Measurements from ENCODE around the gene NFATC4.
"Not testable (repeated sequence)": the region's sequence is repeated elsewhere in the genome, so short reads cannot be mapped to it uniquely, and the experiment has no call there.

Gene NFATC4

GRCh38 chr14:24339284-24340151 is 28.5 kb upstream of the NFATC4 start, which contains the start of gene RIPK3:
TSS of gene RIPK3 (minus strand) at chr14:24339991. CDS start at chr14:24339826, 165 bp downstream.
- peak; percentile 36 for DNase-seq (ENCODE audit: low spot score)

- no peak for DNase-seq (ENCODE audit: low spot score)
Observed at GRCh38 chr14:24340606-24341005, 27.4 kb upstream of the NFATC4 start.

- DNase-seq (ENCODE audit: low spot score) = no peak
Observed at GRCh38 chr14:24342889-24343288, 25.1 kb upstream of the NFATC4 start.

GRCh38 chr14:24343795-24344660 is 24.0 kb upstream of the NFATC4 start:
- DNase-seq (ENCODE audit: low spot score) = no peak

- DNase-seq (ENCODE audit: low spot score) = no peak
Observed at GRCh38 chr14:24347134-24347533, 20.9 kb upstream of the NFATC4 start.

- DNase-seq (ENCODE audit: low spot score) = no peak
Observed at GRCh38 chr14:24348186-24348585, 19.8 kb upstream of the NFATC4 start.

- no peak for DNase-seq (ENCODE audit: low spot score)
Observed at GRCh38 chr14:24349742-24350141, 18.2 kb upstream of the NFATC4 start.

- peak; percentile 30 for DNase-seq (ENCODE audit: low spot score)
Observed at GRCh38 chr14:24351517-24351916, 16.5 kb upstream of the NFATC4 start.

- peak; percentile 51 for DNase-seq (ENCODE audit: low spot score)
Observed at GRCh38 chr14:24353559-24354481, 14.2 kb upstream of the NFATC4 start.

GRCh38 chr14:24354482-24354825 is 13.5 kb upstream of the NFATC4 start:
- not testable (repeated sequence) for DNase-seq (ENCODE audit: low spot score)

GRCh38 chr14:24355009-24355408 is 13.0 kb upstream of the NFATC4 start:
- DNase-seq (ENCODE audit: low spot score) = no peak

- no peak for DNase-seq (ENCODE audit: low spot score)
Observed at GRCh38 chr14:24356208-24356607, 11.8 kb upstream of the NFATC4 start.

- no peak for DNase-seq (ENCODE audit: low spot score)
Observed at GRCh38 chr14:24360281-24360680, 7.7 kb upstream of the NFATC4 start.

- no peak for DNase-seq (ENCODE audit: low spot score)
Observed at GRCh38 chr14:24361326-24361725, 6.7 kb upstream of the NFATC4 start.

GRCh38 chr14:24362241-24362960 is 5.6 kb upstream of the NFATC4 start:
- DNase-seq (ENCODE audit: low spot score) = no peak

GRCh38 chr14:24363401-24363800 is 4.6 kb upstream of the NFATC4 start:
- DNase-seq (ENCODE audit: low spot score) = no peak

- no peak for DNase-seq (ENCODE audit: low spot score)
Observed at GRCh38 chr14:24364841-24365240, 3.1 kb upstream of the NFATC4 start.

- DNase-seq (ENCODE audit: low spot score) = peak; percentile 91
Observed at GRCh38 chr14:24365600-24366412, 2.2 kb upstream of the NFATC4 start.

- no peak for DNase-seq (ENCODE audit: low spot score)
Observed at GRCh38 chr14:24366413-24366720, 1.6 kb upstream of the NFATC4 start.

- peak; percentile 92 for DNase-seq (ENCODE audit: low spot score)
Observed at GRCh38 chr14:24366721-24367513, 1.1 kb upstream of the NFATC4 start.
